A549 treated with DMSO at 1 μM for 4 hours (cell line): ENCODE measurements around the gene VTI1A. TPM values are rescaled to one million over a fixed set of nuclear protein-coding genes. Genes with fewer than 3 reads are reported as not detected.

Experiments used
- total RNA-seq: library from RNA; stranded (reverse); fragments of 200-300 nt; extraction: Qiagen RNA extraction; gene quantifications from 5 replicates; pipeline ENCODE4 v1.2.3, GENCODE V29; 2022; ENCODE audit warnings: low read depth

The VTI1A gene
- total RNA-seq = 12.6 to 15.9 TPM (median 13.9 TPM) in 5 replicates

DNA sequence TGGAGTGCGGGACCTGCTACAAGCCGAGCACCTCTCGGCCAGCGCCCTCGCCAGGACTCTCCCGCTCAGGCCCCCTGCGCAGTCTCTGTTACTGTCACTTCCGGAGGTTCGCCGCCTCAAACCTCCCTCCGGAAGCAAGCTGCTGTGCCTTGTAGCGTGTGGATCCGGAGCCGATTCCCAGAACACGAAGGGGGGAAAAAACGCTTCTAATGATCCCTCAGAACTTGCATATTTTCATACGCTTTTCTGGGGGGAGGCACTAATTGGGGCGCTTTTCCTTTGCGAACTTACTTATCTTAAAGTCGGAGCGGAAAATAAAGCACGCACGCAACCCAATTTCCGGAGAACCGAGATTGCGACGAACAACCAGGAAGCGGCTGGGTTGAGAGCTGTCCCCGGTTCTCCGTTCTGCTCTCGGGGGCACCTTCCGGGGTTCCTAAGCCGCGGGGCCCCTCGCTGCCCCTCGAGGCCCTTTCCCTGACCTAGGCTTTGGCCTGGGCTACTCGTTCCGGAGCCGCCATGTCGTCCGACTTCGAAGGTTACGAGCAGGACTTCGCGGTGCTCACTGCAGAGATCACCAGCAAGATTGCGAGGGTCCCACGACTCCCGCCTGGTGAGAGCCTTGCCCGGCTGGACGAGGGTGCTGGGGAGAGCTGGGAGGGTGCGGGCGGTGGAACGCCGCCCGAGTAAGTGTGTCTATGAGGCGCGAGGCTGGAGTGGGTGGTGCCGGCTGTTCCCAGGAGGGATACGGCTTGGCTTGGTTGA, at the start of gene VTI1A, which contains the start of gene ZDHHC6:
Gene VTI1A, plus strand, starts transcription at position 361 of the 765 bp plus-strand sequence. Its CDS starts 159 bp downstream, at position 520.
Gene ZDHHC6, minus strand, starts transcription at position 60 of the 765 bp plus-strand sequence. CDS start 1,478 bp downstream, outside the sequence.

Other genes starting within 250 kb of the VTI1A start
- not detected in 5 replicates for gene TECTB, start 163.8 kb upstream of the VTI1A start, total RNA-seq
- 0.13 to 0.27 TPM (median 0.21 TPM) in 5 replicates for gene ACSL5, start 73.1 kb upstream of the VTI1A start, total RNA-seq
- 21.8 to 34.4 TPM (median 31.6 TPM) in 5 replicates for gene ZDHHC6, start 301 bp upstream of the VTI1A start, total RNA-seq